ENCODE measurements around the gene ZCCHC3.

- TF ChIP-seq, protein P1, sequence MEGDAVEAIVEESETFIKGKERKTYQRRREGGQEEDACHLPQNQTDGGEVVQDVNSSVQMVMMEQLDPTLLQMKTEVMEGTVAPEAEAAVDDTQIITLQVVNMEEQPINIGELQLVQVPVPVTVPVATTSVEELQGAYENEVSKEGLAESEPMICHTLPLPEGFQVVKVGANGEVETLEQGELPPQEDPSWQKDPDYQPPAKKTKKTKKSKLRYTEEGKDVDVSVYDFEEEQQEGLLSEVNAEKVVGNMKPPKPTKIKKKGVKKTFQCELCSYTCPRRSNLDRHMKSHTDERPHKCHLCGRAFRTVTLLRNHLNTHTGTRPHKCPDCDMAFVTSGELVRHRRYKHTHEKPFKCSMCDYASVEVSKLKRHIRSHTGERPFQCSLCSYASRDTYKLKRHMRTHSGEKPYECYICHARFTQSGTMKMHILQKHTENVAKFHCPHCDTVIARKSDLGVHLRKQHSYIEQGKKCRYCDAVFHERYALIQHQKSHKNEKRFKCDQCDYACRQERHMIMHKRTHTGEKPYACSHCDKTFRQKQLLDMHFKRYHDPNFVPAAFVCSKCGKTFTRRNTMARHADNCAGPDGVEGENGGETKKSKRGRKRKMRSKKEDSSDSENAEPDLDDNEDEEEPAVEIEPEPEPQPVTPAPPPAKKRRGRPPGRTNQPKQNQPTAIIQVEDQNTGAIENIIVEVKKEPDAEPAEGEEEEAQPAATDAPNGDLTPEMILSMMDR (conservative IDR thresholded peaks at IDR 0.05 in 1 of 2, IDR thresholded peaks at IDR 0.05 in 1 of 2; ENCODE audit: low read depth in 1 of 2, low read length in 2 of 2): no peak
- no peak for TF ChIP-seq EZH2 (IDR thresholded peaks at IDR 0.05; ENCODE audit: low read length, missing control alignments)
These were observed 7.7 kb upstream of the ZCCHC3 start for GRCh38 chr20:289693-290083.

All from fibroblast of lung (primary cell).